ENCODE data around the gene PRICKLE2. TPM values are rescaled to one million over a fixed set of nuclear protein-coding genes. Genes with fewer than 3 reads are reported as not detected.

The PRICKLE2 gene
- total and polyA plus RNA-seq, 2 donors (not counting 3 experiments of a cell fraction or from before 2014, with no cell fraction given), result 3.0 to 7.1 TPM

GRCh38 chr3:64111872-64112271 lies 113.4 kb downstream of the PRICKLE2 start:
- no peaks in the 10 kb centered on the region for H3K9me1 ChIP-seq (replicated peaks; ENCODE audit: control insufficient read depth, extremely low read depth, insufficient read depth, low read length)
- no peaks in the 10 kb centered on the region for H3K27me3 ChIP-seq (ENCODE audit: control insufficient read depth in 2 of 2, insufficient read depth in 2 of 2, low read length in 2 of 2)
- TF ChIP-seq POLR2A (IDR thresholded peaks at IDR 0.05; ENCODE audit: low read depth, low read length), result no peak
- TF ChIP-seq EZH2 (IDR thresholded peaks at IDR 0.05; ENCODE audit: borderline replicate concordance, low read depth, low read length, severe bottlenecking), result no peak
- H3K36me3 ChIP-seq (ENCODE audit: control insufficient read depth in 2 of 2, extremely low read depth in 1 of 2, insufficient read depth in 2 of 2, low read length in 2 of 2), result no peaks in the 10 kb centered on the region
- no peaks in the 10 kb centered on the region for H3K4me1 ChIP-seq (ENCODE audit: control insufficient read depth, extremely low read depth, insufficient read depth, low read length)
- ChIA-PET POLR2A (no interaction called here), CTCF (interaction anchor here (1.0 kb wide), 1 partner anchor 351 kb away, joined by 3 read pairs; no protein-coding TSS in a partner anchor)
- dilution Hi-C loops (cut with MboI; ENCODE audit: extremely low pct_ligation_motif_present, low sequenced_read_pairs), result no loop called here
- no peak for FAIRE-seq
- no peaks in the 10 kb centered on the region for H4K20me1 ChIP-seq (replicated peaks; ENCODE audit: control insufficient read depth, extremely low read depth, insufficient read depth, low read length)
- intact Hi-C loops (cut with micrococcal nuclease), result no loop called here
- no peak overlapping the region for H2AFZ ChIP-seq (ENCODE audit: low read depth, low read length)
- BruUV-seq (replicated peaks), result no TSS peak
- H3K4me3 ChIP-seq (replicated peaks in 1 of 3; ENCODE audit: insufficient read depth in 1 of 3, low read depth in 1 of 3, low read length in 3 of 3), result no peak overlapping the region
- H3K9ac ChIP-seq (replicated peaks; ENCODE audit: extremely low read depth, insufficient read depth, low read length), result no peak overlapping the region
- H3K79me2 ChIP-seq (ENCODE audit: control insufficient read depth, insufficient read depth, low read length), result no peaks in the 10 kb centered on the region
- H3K9me3 ChIP-seq (replicated peaks; ENCODE audit: control insufficient read depth, insufficient read depth, low read length), result no peaks in the 10 kb centered on the region
- no peak overlapping the region for H3K27ac ChIP-seq (ENCODE audit: insufficient read depth, low read depth, low read length)
- no peak for DNase-seq (ENCODE audit: low read depth, low spot score)
- no peak overlapping the region for H3K4me2 ChIP-seq (ENCODE audit: insufficient read depth, low read length)

- intact Hi-C loops (cut with micrococcal nuclease), result no loop called here
- Histone ChIP-seq H3K79me2 (ENCODE audit: control insufficient read depth, insufficient read depth, low read length) (no peaks in the 10 kb centered on the region), H3K9me3 (replicated peaks; ENCODE audit: control insufficient read depth, insufficient read depth, low read length) (no peaks in the 10 kb centered on the region), H3K4me1 (ENCODE audit: control insufficient read depth, extremely low read depth, insufficient read depth, low read length) (no peaks in the 10 kb centered on the region), H3K27ac (ENCODE audit: insufficient read depth, low read depth, low read length) (no peak overlapping the region), H3K36me3 (ENCODE audit: control insufficient read depth in 2 of 2, extremely low read depth in 1 of 2, insufficient read depth in 2 of 2, low read length in 2 of 2) (no peaks in the 10 kb centered on the region), H3K9me1 (replicated peaks; ENCODE audit: control insufficient read depth, extremely low read depth, insufficient read depth, low read length) (no peaks in the 10 kb centered on the region), H3K4me2 (ENCODE audit: insufficient read depth, low read length) (no peak overlapping the region), H3K4me3 (replicated peaks in 1 of 3; ENCODE audit: insufficient read depth in 1 of 3, low read depth in 1 of 3, low read length in 3 of 3) (no peak overlapping the region), H4K20me1 (replicated peaks; ENCODE audit: control insufficient read depth, extremely low read depth, insufficient read depth, low read length) (no peaks in the 10 kb centered on the region), H3K9ac (replicated peaks; ENCODE audit: extremely low read depth, insufficient read depth, low read length) (no peak overlapping the region), H3K27me3 (ENCODE audit: control insufficient read depth in 2 of 2, insufficient read depth in 2 of 2, low read length in 2 of 2) (no peaks in the 10 kb centered on the region), H2AFZ (ENCODE audit: low read depth, low read length) (no peak overlapping the region)
- CTCF ChIA-PET, result no interaction called here
- DNase-seq (ENCODE audit: low read depth, low spot score) (no peak), FAIRE-seq (no peak)
- POLR2A ChIA-PET, result no interaction called here
- TF ChIP-seq EZH2 (IDR thresholded peaks at IDR 0.05; ENCODE audit: borderline replicate concordance, low read depth, low read length, severe bottlenecking) (no peak), CTCF (IDR thresholded peaks at IDR 0.05; ENCODE audit: extremely low read depth in 1 of 2, insufficient read depth in 1 of 2, low read depth in 1 of 2, low read length in 2 of 2) (no peak), JUN (IDR thresholded peaks at IDR 0.05; ENCODE audit: borderline replicate concordance, insufficient read depth, insufficient read length, low read depth) (no peak), MAX (IDR thresholded peaks at IDR 0.05; ENCODE audit: insufficient read depth, insufficient read length) (no peak), FOS (IDR thresholded peaks at IDR 0.05; ENCODE audit: borderline replicate concordance, insufficient read depth, low read length) (no peak), MYC (IDR thresholded peaks at IDR 0.05; ENCODE audit: low read depth, low read length) (no peak), POLR2AphosphoS5 (IDR thresholded peaks at IDR 0.05; ENCODE audit: insufficient read depth, low read depth, low read length) (no peak), GATA2 (IDR thresholded peaks at IDR 0.05; ENCODE audit: insufficient read depth, insufficient read length, low read depth, low read length) (no peak), POLR2A (IDR thresholded peaks at IDR 0.05; ENCODE audit: low read depth, low read length) (no peak)
- dilution Hi-C loops (cut with MboI; ENCODE audit: extremely low pct_ligation_motif_present, low sequenced_read_pairs), result no loop called here
- no TSS peak for BruUV-seq (replicated peaks)
Observed at GRCh38 chr3:64111083-64111482, 114.2 kb downstream of the PRICKLE2 start.
